ENCODE data around the gene PDK1.
"Not testable (repeated sequence)": the region's sequence is repeated elsewhere in the genome, so short reads cannot be mapped to it uniquely, and the experiment has no call there.

The PDK1 gene

GRCh38 chr2:172554352-172555271 is 1.3 kb upstream of the PDK1 start:
- no peak for FAIRE-seq

GRCh38 chr2:172555272-172555521 is 693 bp upstream of the PDK1 start:
- FAIRE-seq, result no peak

- no peak for FAIRE-seq
These were observed 569 bp downstream of the PDK1 start for GRCh38 chr2:172556284-172557033.

- no peak for FAIRE-seq
These were observed 2.5 kb downstream of the PDK1 start for GRCh38 chr2:172558372-172558771.

- no peak for FAIRE-seq
These were observed 4.8 kb downstream of the PDK1 start for GRCh38 chr2:172560721-172561120.

GRCh38 chr2:172561270-172561669 is 5.4 kb downstream of the PDK1 start:
- FAIRE-seq, result no peak

- FAIRE-seq, result no peak
These were observed 6.4 kb downstream of the PDK1 start for GRCh38 chr2:172562298-172562697.

- no peak for FAIRE-seq
These were observed 8.5 kb downstream of the PDK1 start for GRCh38 chr2:172564376-172564775.

- FAIRE-seq, result no peak
These were observed 15.4 kb downstream of the PDK1 start for GRCh38 chr2:172571245-172571644.

- no peak for FAIRE-seq
These were observed 17.1 kb downstream of the PDK1 start for GRCh38 chr2:172572981-172573380.

- no peak for FAIRE-seq
These were observed 19.1 kb downstream of the PDK1 start for GRCh38 chr2:172574965-172575364.

GRCh38 chr2:172578054-172578453 is 22.2 kb downstream of the PDK1 start:
- no peak for FAIRE-seq

- no peak for FAIRE-seq
These were observed 23.1 kb downstream of the PDK1 start for GRCh38 chr2:172578860-172579512.

GRCh38 chr2:172580544-172580943 is 24.7 kb downstream of the PDK1 start:
- FAIRE-seq, result no peak

- no peak for FAIRE-seq
These were observed 26.8 kb downstream of the PDK1 start for GRCh38 chr2:172582656-172583055.

GRCh38 chr2:172586245-172586891 is 30.5 kb downstream of the PDK1 start:
- no peak for FAIRE-seq

- FAIRE-seq, result not testable (repeated sequence)
These were observed 31.3 kb downstream of the PDK1 start for GRCh38 chr2:172587231-172587630.

GRCh38 chr2:172588931-172589330 is 33.0 kb downstream of the PDK1 start:
- no peak for FAIRE-seq

- not testable (repeated sequence) for FAIRE-seq
These were observed 35.5 kb downstream of the PDK1 start for GRCh38 chr2:172591386-172591785.

- FAIRE-seq, result not testable (repeated sequence)
These were observed 36.3 kb downstream of the PDK1 start for GRCh38 chr2:172592190-172592589.

GRCh38 chr2:172596776-172597175 is 40.9 kb downstream of the PDK1 start:
- FAIRE-seq, result no peak

GRCh38 chr2:172597176-172597842 is 41.4 kb downstream of the PDK1 start:
- FAIRE-seq, result no peak

GRCh38 chr2:172599947-172600346 is 44.1 kb downstream of the PDK1 start:
- FAIRE-seq, result no peak

Measured in A204.1 (cell line).